MM.1S (cell line): ENCODE measurements around the gene PAQR5.

Experiments
- CTCF ChIP-seq: fragments of 300-600 bp; sonication (generic); IDR thresholded peaks from 2 replicates; pipeline ENCODE4 v1.5.1; 2016; ENCODE audit warnings: antibody characterized with exemption, low read length, mixed read lengths
- EZH2 ChIP-seq: fragments of 300-600 bp; sonication (generic); optimal IDR thresholded peaks from 2 replicates; pipeline ENCODE3; 2017; ENCODE audit warnings: low read depth, mild to moderate bottlenecking, antibody characterized with exemption, low read length, mixed read lengths
- EZH2phosphoT487 ChIP-seq: fragments of 300-600 bp; sonication (generic); IDR thresholded peaks from 2 replicates; pipeline ENCODE4 v1.6.1; 2018; ENCODE audit warnings: antibody characterized with exemption, low read length

GRCh38 chr15:69369631-69370030, 70.9 kb downstream of the PAQR5 start:
- no peak for TF ChIP-seq CTCF
- TF ChIP-seq EZH2phosphoT487, result no peak
- no peak for TF ChIP-seq EZH2
